RPMI8226 (cell line): ENCODE results near the gene GSTA1.
"Not testable (repeated sequence)": the region's sequence is repeated elsewhere in the genome, so short reads cannot be mapped to it uniquely, and the experiment has no call there.

Source experiments
- DNase-seq: peaks from one replicate; pipeline ENCODE4 v3.0.0-alpha.2; 2015

GSTA1 gene

DNA sequence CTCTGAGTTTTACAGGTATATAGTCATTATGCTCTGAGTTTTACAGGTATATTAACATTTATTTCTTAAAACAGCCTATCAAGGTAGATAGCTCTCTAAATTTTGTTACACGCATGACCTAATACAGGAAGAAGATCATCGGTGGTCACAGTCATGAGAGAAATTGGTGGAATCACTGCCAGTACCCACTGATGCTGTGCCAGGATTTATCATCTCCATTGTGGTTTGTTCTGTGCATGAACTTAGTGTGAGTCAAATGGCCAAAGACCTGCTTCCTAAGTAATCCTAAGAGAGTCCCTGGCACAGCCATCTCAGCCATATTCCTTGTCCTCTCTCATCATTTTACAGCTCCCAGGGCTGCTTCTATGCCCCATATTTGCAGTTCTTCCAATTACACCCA, 50.5 kb downstream of the GSTA1 start:
- not testable (repeated sequence) for DNase-seq

DNA sequence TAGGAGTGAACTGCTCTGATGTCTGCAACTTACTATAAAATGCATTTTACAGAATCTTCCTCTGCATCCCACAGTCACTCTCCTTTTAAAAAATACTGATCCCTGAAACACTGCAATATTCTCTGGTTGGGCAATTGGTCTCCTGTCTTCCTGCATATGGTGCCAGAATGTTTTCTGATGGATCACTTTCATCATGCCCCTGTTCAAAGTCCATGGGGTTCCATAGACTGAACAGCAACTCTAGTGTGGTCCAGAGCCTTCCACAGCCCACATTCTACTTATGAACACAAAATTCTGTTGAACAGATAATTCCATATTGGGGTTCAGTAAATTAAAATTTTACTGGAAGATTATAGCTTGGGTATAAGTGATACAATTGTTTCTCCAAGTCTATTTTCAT, 51.3 kb downstream of the GSTA1 start:
- DNase-seq = no peak

DNA sequence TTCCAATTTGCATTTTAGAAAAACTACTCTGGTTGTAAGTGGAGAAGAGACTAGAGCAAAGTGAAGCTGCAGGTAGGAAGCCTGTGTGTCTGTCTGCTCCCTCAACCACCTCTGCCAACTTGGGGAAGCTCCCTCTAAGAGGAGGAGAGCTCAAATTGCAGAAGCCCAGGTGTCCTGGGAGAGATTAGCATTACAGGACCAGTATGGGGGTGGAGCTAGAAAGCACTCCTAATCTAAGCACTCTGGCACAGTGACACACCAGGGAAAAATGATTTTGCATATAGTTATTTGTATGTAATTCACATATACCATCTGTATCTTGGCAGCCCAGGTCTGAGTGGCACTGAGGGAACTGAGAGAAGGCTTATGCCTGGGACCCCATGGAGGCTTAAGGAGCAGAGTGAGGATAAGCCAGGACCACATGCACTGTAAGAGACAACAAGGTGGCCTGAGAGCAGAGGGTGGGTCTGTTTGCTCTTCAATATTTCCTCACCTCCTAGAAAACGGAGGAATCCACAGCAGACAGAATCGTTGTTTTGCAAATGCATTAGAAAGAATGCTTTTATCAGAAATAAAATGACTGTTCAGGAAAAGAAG, 54.0 kb downstream of the GSTA1 start:
- DNase-seq = no peak

DNA sequence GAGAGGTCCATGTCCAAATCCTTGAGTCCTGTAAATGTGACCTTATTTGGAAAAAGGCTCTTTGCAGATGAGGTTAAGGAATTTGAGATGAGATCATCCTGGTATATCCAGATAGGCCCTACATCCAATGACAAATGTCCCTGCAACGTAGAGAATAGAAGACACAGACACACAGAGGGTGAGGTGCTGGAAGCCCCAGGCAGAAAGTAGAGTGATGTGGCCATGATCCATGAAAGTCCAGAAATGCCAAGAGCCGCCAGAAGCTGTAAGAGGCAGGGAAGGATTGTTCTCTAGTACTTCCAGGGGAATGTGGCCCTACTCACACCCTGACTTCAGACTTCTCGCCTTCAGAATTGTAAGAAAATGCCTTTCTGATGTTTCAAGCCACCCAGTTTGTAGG, 56.3 kb downstream of the GSTA1 start:
- DNase-seq = not testable (repeated sequence)

DNA sequence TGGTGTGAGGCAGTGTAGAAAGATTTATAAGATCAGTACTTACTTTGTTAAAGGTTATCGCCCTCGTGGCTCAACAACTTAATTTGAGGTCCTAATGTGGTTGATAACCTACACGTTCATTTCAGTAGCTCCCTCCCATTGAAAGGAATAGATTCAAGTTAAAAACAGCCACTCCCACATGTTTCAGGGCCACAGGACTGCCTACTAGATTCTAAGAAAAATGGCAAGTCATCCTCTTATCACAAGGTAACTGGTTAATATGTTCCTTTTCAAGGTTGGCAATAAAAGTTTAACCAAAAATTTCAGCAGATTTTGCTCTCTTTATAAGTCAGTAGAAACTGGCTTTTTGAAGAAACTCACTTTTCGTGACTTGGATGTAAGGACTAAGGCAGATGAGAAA, 57.4 kb downstream of the GSTA1 start:
- no peak for DNase-seq

DNA sequence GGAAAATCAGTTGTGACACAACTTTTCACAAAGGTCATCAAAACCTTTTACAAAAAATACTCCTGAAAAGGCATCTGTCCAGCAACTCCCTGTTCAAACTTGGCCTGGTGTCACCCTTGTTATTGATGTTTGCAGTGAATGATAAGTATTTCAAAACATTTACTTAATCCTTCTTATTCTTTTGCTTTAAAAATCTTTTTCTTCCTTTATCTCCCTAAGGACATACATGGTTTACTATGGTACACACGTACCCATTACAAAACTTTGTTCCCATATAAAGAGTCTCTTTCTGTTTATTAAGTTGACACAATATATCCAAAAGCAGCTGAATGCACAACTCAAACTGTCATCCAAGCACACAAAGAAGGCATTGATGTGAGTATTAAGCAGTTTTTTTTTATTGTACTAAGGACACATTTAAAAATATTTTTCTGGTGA, 57.8 kb downstream of the GSTA1 start:
- DNase-seq = no peak

DNA sequence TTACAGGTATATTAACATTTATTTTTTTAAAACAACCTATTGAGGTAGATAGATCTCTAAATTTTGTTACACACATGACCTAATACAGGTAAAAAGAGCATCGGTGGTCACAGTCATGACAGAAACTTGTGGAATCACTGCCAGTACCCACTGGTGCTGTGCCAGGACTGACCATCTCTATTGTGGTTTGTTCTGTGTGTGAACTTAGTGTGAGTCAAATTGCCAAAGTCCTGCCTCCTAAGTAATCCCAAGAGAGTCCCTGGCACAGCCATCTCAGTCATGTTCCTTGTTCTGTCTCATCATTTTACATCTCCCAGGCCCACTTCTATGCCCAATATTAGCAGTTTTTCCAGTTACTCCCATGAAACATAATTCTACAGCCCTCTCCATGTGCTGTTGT, 61.7 kb downstream of the GSTA1 start:
- no peak for DNase-seq
